DND-41 (cell line): ENCODE data around the gene TCEANC2.
"Not testable (repeated sequence)": the region's sequence is repeated elsewhere in the genome, so short reads cannot be mapped to it uniquely, and the experiment has no call there.

Source experiments
- ATAC-seq: fragments of 200-7000 bp; cut with Tn5 transposase; 3 replicates; pipeline ENCODE4 v1.9.1; 2021; ENCODE audit warnings: low read depth; ENCODE audit not compliant: insufficient read depth
- DNase-seq: peaks from one replicate; pipeline ENCODE4 v3.0.0-alpha.2; 2020
- H2AFZ ChIP-seq: 2 replicates; pipeline ENCODE4 v1.6.0; 2012; ENCODE audit warnings: low read depth, low read length
- H3K27ac ChIP-seq: 2 replicates; pipeline ENCODE4 v1.5.1; 2012; ENCODE audit warnings: low read length, inconsistent platforms
- H3K27me3 ChIP-seq: fragments of 200-600 bp; sonication (generic); 2 replicates; pipeline ENCODE4 v1.6.0; 2012; ENCODE audit warnings: low read length, mild to moderate bottlenecking, inconsistent platforms; ENCODE audit not compliant: insufficient read depth, poor library complexity
- H3K36me3 ChIP-seq: 2 replicates; pipeline ENCODE4 v1.5.1; 2012; ENCODE audit warnings: low read length, inconsistent platforms; ENCODE audit not compliant: insufficient read depth
- H3K4me1 ChIP-seq: 2 replicates; pipeline ENCODE4 v1.5.1; 2012; ENCODE audit warnings: mild to moderate bottlenecking, low read length; ENCODE audit not compliant: insufficient read depth
- H3K4me2 ChIP-seq: 2 replicates; pipeline ENCODE4 v1.6.0; 2012; ENCODE audit warnings: mild to moderate bottlenecking, moderate library complexity, low read length, inconsistent platforms; ENCODE audit not compliant: insufficient read depth
- H3K4me3 ChIP-seq, 2 experiments: fragments of 200-600 bp in 1 of 2; shearing (Covaris generic) in 1 of 2; 2 replicates each; pipeline ENCODE4 v1.5.1; 2012 to 2016; ENCODE audit warnings: inconsistent platforms in 2 of 2, low read length in 2 of 2, mild to moderate bottlenecking in 2 of 2, low read depth in 1 of 2, moderate library complexity in 1 of 2
- H3K79me2 ChIP-seq: 2 replicates; pipeline ENCODE4 v1.6.0; 2012; ENCODE audit warnings: low read length, inconsistent platforms; ENCODE audit not compliant: insufficient read depth
- H3K9ac ChIP-seq: 2 replicates; pipeline ENCODE4 v1.6.0; 2012; ENCODE audit warnings: low read depth, mild to moderate bottlenecking, inconsistent platforms, low read length, moderate library complexity
- H3K9me3 ChIP-seq: 2 replicates; pipeline ENCODE4 v1.5.1; 2012; ENCODE audit warnings: low read length, moderate library complexity, mild to moderate bottlenecking, inconsistent platforms; ENCODE audit not compliant: insufficient read depth, severe bottlenecking
- H4K20me1 ChIP-seq: 2 replicates; pipeline ENCODE4 v1.6.0; 2012; ENCODE audit warnings: low read length; ENCODE audit not compliant: insufficient read depth
- CTCF ChIP-seq: IDR thresholded peaks from 2 replicates; pipeline ENCODE4 v1.5.1; 2012; ENCODE audit warnings: borderline replicate concordance, low read length, moderate library complexity, mild to moderate bottlenecking; ENCODE audit not compliant: poor library complexity, severe bottlenecking; ENCODE audit errors: extremely low read depth
- EZH2 ChIP-seq: IDR thresholded peaks from 3 replicates; pipeline ENCODE4 v1.6.1; 2012; ENCODE audit warnings: borderline replicate concordance, low read depth, mild to moderate bottlenecking, moderate library complexity, low read length, inconsistent platforms; ENCODE audit not compliant: severe bottlenecking

TCEANC2 gene

DNA sequence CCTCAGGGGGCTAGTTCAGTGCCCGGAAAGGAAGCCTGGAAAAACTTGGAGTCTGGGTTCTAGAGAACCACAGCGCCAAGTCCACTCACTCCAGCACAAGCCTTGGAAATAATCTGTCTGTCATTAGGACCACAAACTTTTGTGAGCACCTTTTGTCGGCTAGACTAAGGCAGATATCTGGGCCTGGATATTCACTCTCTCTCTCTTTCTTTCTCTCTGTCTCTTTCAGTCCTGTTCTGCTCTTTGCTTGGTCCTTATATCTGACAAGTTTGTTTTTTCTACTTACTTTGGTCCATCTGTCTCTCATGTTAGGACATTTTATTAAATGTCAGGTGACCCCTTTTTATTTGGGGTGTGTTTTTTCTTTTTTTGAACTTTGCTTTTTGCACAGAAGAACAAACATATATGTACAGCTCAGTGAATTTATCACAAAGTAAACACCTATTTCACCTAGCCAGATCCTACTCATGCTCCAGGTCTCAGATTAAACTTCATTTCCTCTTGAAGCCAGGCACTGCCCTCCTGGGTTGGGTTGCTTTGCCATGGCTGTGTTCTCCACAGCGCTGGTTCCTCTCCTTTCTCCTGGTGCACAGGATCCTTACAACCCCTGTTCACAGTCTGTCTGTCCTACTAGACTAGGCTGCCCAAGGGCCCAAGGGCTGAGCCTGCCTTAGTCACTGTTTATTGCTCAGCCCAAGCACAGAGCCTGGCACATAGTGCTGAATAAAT lies 40.8 kb downstream of the TCEANC2 start:
- H2AFZ ChIP-seq: no peak overlapping the region
- no peaks in the 10 kb centered on the region for H3K9me3 ChIP-seq
- no peak overlapping the region for H3K9ac ChIP-seq
- no peak overlapping the region for H3K4me2 ChIP-seq
- H3K4me1 ChIP-seq: no peaks in the 10 kb centered on the region; the same call in 1 of the 2 replicates
- ATAC-seq (no peak), DNase-seq (no peak)
- no peaks in the 10 kb centered on the region for H4K20me1 ChIP-seq
- H3K79me2 ChIP-seq: no peaks in the 10 kb centered on the region
- no peak overlapping the region for H3K4me3 ChIP-seq
- H3K27me3 ChIP-seq: no peaks in the 10 kb centered on the region
- no peak overlapping the region for H3K27ac ChIP-seq
- H3K36me3 ChIP-seq: peaks cover 13% of the 10 kb centered on the region
- no peak for TF ChIP-seq CTCF
- no peak for TF ChIP-seq EZH2

GRCh38 chr1:54094730-54095105 lies 41.3 kb downstream of the TCEANC2 start:
- not testable (repeated sequence) for DNase-seq, ATAC-seq, H3K27ac ChIP-seq

DNA sequence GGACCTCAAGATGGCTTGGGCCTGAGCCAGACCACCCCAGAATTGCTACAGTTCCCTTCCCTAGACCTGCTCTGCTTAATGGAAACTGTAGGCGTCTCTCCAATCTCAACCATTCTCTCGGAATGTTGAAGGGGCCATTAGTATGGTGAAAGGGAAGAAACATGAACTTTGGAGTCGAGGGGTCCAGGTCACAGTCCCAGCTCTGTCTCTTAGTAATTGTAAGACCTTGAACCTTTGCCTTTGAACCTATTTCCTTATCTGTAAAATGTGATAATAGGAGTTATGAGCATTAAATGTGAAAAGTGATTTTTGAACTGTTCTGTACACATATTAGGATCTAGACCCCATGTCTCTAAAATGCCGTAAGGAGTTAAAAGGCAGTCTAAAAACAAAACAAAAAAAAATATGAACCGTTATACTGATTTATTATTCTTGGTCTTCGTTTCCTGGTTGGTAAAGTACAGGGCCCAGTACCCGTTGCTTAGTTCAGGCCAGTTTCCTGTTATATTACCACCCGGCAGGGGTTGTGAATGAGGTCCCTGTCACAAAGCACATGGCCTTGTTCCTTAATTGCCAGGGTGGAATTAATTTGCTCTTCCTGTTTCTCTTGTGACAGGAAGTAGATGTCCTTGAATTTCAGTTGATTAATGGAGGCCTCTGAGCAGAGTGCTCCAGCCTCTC lies 42.3 kb downstream of the TCEANC2 start:
- H3K79me2 ChIP-seq: no peaks in the 10 kb centered on the region

More at GRCh38 chr1:54094730-54095105, 41.3 kb downstream of the TCEANC2 start:
- not testable (repeated sequence) for H3K4me3 ChIP-seq, H3K79me2 ChIP-seq, H3K27me3 ChIP-seq, H3K4me1 ChIP-seq, H3K9me3 ChIP-seq, H3K9ac ChIP-seq, H4K20me1 ChIP-seq, H2AFZ ChIP-seq, H3K4me2 ChIP-seq
- peaks cover 13% of the 10 kb centered on the region for H3K36me3 ChIP-seq

More for the DNA sequence above, 42.3 kb downstream of the TCEANC2 start:
- Histone ChIP-seq H3K9ac (no peak overlapping the region), H3K27ac (no peak overlapping the region), H3K4me3 (no peak overlapping the region), H3K36me3 (peaks cover 13% of the 10 kb centered on the region), H3K27me3 (no peaks in the 10 kb centered on the region), H2AFZ (no peak overlapping the region), H3K4me1 (no peaks in the 10 kb centered on the region; the same call in 1 of the 2 replicates), H3K9me3 (no peaks in the 10 kb centered on the region), H4K20me1 (no peaks in the 10 kb centered on the region), H3K4me2 (no peak overlapping the region)
- TF ChIP-seq CTCF: no peak
- no peak for TF ChIP-seq EZH2
- DNase-seq (no peak), ATAC-seq (no peak)
